K562 (cell line): Measurements from ENCODE around the gene TLCD5. TPM values are rescaled to one million over a fixed set of nuclear protein-coding genes. Genes with fewer than 3 reads are reported as not detected.

ENCODE experiments used
- polyA plus RNA-seq, 8 experiments: library from polyadenylated mRNA; depleted of rRNA in 4 of 8; stranded (reverse) in 5 of 8; unstranded in 3 of 8; fragments of >200 nt; fragmentation: Nextera tagmentation in 2 of 8; fragmentation: Illumina TruSeq in 1 of 8; extraction: Ambion mirVana in 2 of 8; extraction: Trizol in 1 of 8; gene quantifications; 2 replicates each; pipeline versions ENCODE4 v1.2.1 to v1.2.3, GENCODE V29; 2011 to 2014; ENCODE audit warnings: inconsistent platforms in 1 of 8, missing spikeins in 1 of 8
- small RNA-seq: library from RNA; depleted of rRNA; stranded (forward); fragments of <200 nt; gene quantifications from one replicate; pipeline ENCODE3, GENCODE V24; 2014
- total RNA-seq, 7 experiments: library from RNA; depleted of rRNA in 6 of 7; stranded (reverse); fragments of >200 nt in 6 of 7; fragmentation: Illumina TruSeq in 2 of 7; extraction: Trizol in 2 of 7; gene quantifications; 2 replicates each; pipeline versions ENCODE4 v1.2.1 to v1.2.3, GENCODE V29; 2011 to 2021; ENCODE audit warnings: low replicate concordance in 1 of 7

Gene TLCD5
- total and polyA plus RNA-seq, 9 of the 15 experiments (the other 6 are each of a cell fraction or from before 2014, with no cell fraction given), result 0.94 to 5.1 (median 1.6) TPM

Small RNAs within 50 kb of the gene (small RNA-seq; reads per million reads assigned to genes)
- 855 reads per million, percentile 99 among the genes with 10 or more reads in this experiment for gene RF00100

Other genes with a start within 250 kb of the TLCD5 start
- 0.16 TPM in 1 of 2 replicates, not detected in the other for gene TRIM29, start 187.2 kb upstream of the TLCD5 start, total RNA-seq (2014; rRNA removed)
- gene TRIM29, start 187.2 kb upstream of the TLCD5 start, total RNA-seq (2014; rRNA removed; fragmentation: Illumina TruSeq; extraction: Trizol), result 0.15 and 0.41 TPM in 2 replicates
- gene TRIM29, start 187.2 kb upstream of the TLCD5 start, total RNA-seq (2015; rRNA removed; fragmentation: Illumina TruSeq; extraction: Trizol), result 0.19 TPM in 1 of 2 replicates, not detected in the other
- gene TRIM29, start 187.2 kb upstream of the TLCD5 start, total RNA-seq (2021), result 0.31 and 1.4 TPM in 2 replicates
- 0.19 and 0.65 TPM in 2 replicates for gene TRIM29, start 187.2 kb upstream of the TLCD5 start, polyA plus RNA-seq (2011; rRNA removed)
- 0.74 and 0.75 TPM in 2 replicates for gene TRIM29, start 187.2 kb upstream of the TLCD5 start, polyA plus RNA-seq (2014; fragmentation: Illumina TruSeq; extraction: Trizol)
- under 1 TPM; 0.41 to 0.42 TPM for gene TRIM29, start 187.2 kb upstream of the TLCD5 start, polyA plus RNA-seq (2014; fragmentation: Nextera tagmentation; extraction: Ambion mirVana)
- gene TRIM29, start 187.2 kb upstream of the TLCD5 start, polyA plus RNA-seq (2014; rRNA removed), result 0.08 and 0.93 TPM in 2 replicates
- gene OAF, start 114.3 kb upstream of the TLCD5 start, total RNA-seq (2014; rRNA removed), result 13.8 and 19.8 TPM in 2 replicates
- gene OAF, start 114.3 kb upstream of the TLCD5 start, total RNA-seq (2014; rRNA removed; fragmentation: Illumina TruSeq; extraction: Trizol), result 4.1 and 6.3 TPM in 2 replicates
- 7.5 and 8.3 TPM in 2 replicates for gene OAF, start 114.3 kb upstream of the TLCD5 start, total RNA-seq (2015; rRNA removed; fragmentation: Illumina TruSeq; extraction: Trizol)
- 20.8 and 21.6 TPM in 2 replicates for gene OAF, start 114.3 kb upstream of the TLCD5 start, total RNA-seq (2021)
- 5.7 and 9.5 TPM in 2 replicates for gene OAF, start 114.3 kb upstream of the TLCD5 start, polyA plus RNA-seq (2011; rRNA removed)
- gene OAF, start 114.3 kb upstream of the TLCD5 start, polyA plus RNA-seq (2014; fragmentation: Illumina TruSeq; extraction: Trizol), result 11.7 and 12.0 TPM in 2 replicates
- gene OAF, start 114.3 kb upstream of the TLCD5 start, polyA plus RNA-seq (2014; fragmentation: Nextera tagmentation; extraction: Ambion mirVana), result 1 to 10 TPM; 1.1 to 1.4 TPM
- 14.5 and 17.3 TPM in 2 replicates for gene OAF, start 114.3 kb upstream of the TLCD5 start, polyA plus RNA-seq (2014; rRNA removed)
- not detected in 2 replicates for gene POU2F3, start 85.2 kb upstream of the TLCD5 start, total RNA-seq (2014; rRNA removed)
- not detected in 2 replicates for gene POU2F3, start 85.2 kb upstream of the TLCD5 start, total RNA-seq (2014; rRNA removed; fragmentation: Illumina TruSeq; extraction: Trizol)
- not detected in 2 replicates for gene POU2F3, start 85.2 kb upstream of the TLCD5 start, total RNA-seq (2015; rRNA removed; fragmentation: Illumina TruSeq; extraction: Trizol)
- not detected in 2 replicates for gene POU2F3, start 85.2 kb upstream of the TLCD5 start, total RNA-seq (2021)
- gene POU2F3, start 85.2 kb upstream of the TLCD5 start, polyA plus RNA-seq (2011; rRNA removed), result not detected in 2 replicates
- gene POU2F3, start 85.2 kb upstream of the TLCD5 start, polyA plus RNA-seq (2014; fragmentation: Illumina TruSeq; extraction: Trizol), result not detected in 2 replicates
- gene POU2F3, start 85.2 kb upstream of the TLCD5 start, polyA plus RNA-seq (2014; fragmentation: Nextera tagmentation; extraction: Ambion mirVana), result not detected
- not detected in 2 replicates for gene POU2F3, start 85.2 kb upstream of the TLCD5 start, polyA plus RNA-seq (2014; rRNA removed)
- 25.6 and 29.5 TPM in 2 replicates for gene ARHGEF12, start 11.1 kb downstream of the TLCD5 start, total RNA-seq (2014; rRNA removed)
- 51.7 and 61.3 TPM in 2 replicates for gene ARHGEF12, start 11.1 kb downstream of the TLCD5 start, total RNA-seq (2014; rRNA removed; fragmentation: Illumina TruSeq; extraction: Trizol)
- gene ARHGEF12, start 11.1 kb downstream of the TLCD5 start, total RNA-seq (2015; rRNA removed; fragmentation: Illumina TruSeq; extraction: Trizol), result 43.6 and 47.0 TPM in 2 replicates
- gene ARHGEF12, start 11.1 kb downstream of the TLCD5 start, total RNA-seq (2021), result 39.9 and 44.6 TPM in 2 replicates
- gene ARHGEF12, start 11.1 kb downstream of the TLCD5 start, polyA plus RNA-seq (2011; rRNA removed), result 13.5 and 27.1 TPM in 2 replicates
- gene ARHGEF12, start 11.1 kb downstream of the TLCD5 start, polyA plus RNA-seq (2014; fragmentation: Illumina TruSeq; extraction: Trizol), result 29.9 and 32.6 TPM in 2 replicates
- 1 to 10 TPM; 3.5 to 4.6 TPM for gene ARHGEF12, start 11.1 kb downstream of the TLCD5 start, polyA plus RNA-seq (2014; fragmentation: Nextera tagmentation; extraction: Ambion mirVana)
- 17.8 and 19.3 TPM in 2 replicates for gene ARHGEF12, start 11.1 kb downstream of the TLCD5 start, polyA plus RNA-seq (2014; rRNA removed)
- gene GRIK4, start 186.4 kb downstream of the TLCD5 start, total RNA-seq (2014; rRNA removed), result not detected in 2 replicates
- not detected in 2 replicates for gene GRIK4, start 186.4 kb downstream of the TLCD5 start, total RNA-seq (2014; rRNA removed; fragmentation: Illumina TruSeq; extraction: Trizol)
- not detected in 2 replicates for gene GRIK4, start 186.4 kb downstream of the TLCD5 start, total RNA-seq (2015; rRNA removed; fragmentation: Illumina TruSeq; extraction: Trizol)
- gene GRIK4, start 186.4 kb downstream of the TLCD5 start, total RNA-seq (2021), result not detected in 2 replicates
- not detected in 2 replicates for gene GRIK4, start 186.4 kb downstream of the TLCD5 start, polyA plus RNA-seq (2011; rRNA removed)
- gene GRIK4, start 186.4 kb downstream of the TLCD5 start, polyA plus RNA-seq (2014; fragmentation: Illumina TruSeq; extraction: Trizol), result not detected in 2 replicates
- gene GRIK4, start 186.4 kb downstream of the TLCD5 start, polyA plus RNA-seq (2014; fragmentation: Nextera tagmentation; extraction: Ambion mirVana), result not detected
- gene GRIK4, start 186.4 kb downstream of the TLCD5 start, polyA plus RNA-seq (2014; rRNA removed), result not detected in 2 replicates